Suprapubic skin (tissue), 4 donors: Measurements from ENCODE around the gene SYCE3. TPM values are rescaled to one million over a fixed set of nuclear protein-coding genes. Genes with fewer than 3 reads are reported as not detected.
A peak's percentile ranks its signal among the peaks of the same experiment; 100 is the strongest.
"Not testable (repeated sequence)": the region's sequence is repeated elsewhere in the genome, so short reads cannot be mapped to it uniquely, and the experiment has no call there.

Experiments
- DNase-seq, 2 donors: peaks; one replicate each; pipeline ENCODE4 v3.0.0-alpha.2; 2019; ENCODE audit warnings: low spot score in 2 of 2
- H3K27ac ChIP-seq: fragments of 200-600 bp; sonication (generic); one replicate; pipeline ENCODE4 v1.5.1; 2019
- H3K27me3 ChIP-seq: fragments of 200-600 bp; sonication (generic); one replicate; pipeline ENCODE4 v1.5.1; 2019
- H3K36me3 ChIP-seq: fragments of 200-600 bp; sonication (generic); one replicate; pipeline ENCODE4 v1.5.1; 2019
- H3K4me1 ChIP-seq: fragments of 200-600 bp; sonication (generic); one replicate; pipeline ENCODE4 v1.5.1; 2019
- H3K4me3 ChIP-seq: fragments of 200-600 bp; sonication (generic); one replicate; pipeline ENCODE4 v1.5.1; 2019; ENCODE audit warnings: mild to moderate bottlenecking
- H3K9me3 ChIP-seq: fragments of 200-600 bp; sonication (generic); one replicate; pipeline ENCODE4 v1.5.1; 2019
- CTCF ChIP-seq, 2 donors: fragments of 200-600 bp in 1 of 2; fragments of 450-650 bp in 1 of 2; sonication (generic) in 1 of 2; IDR thresholded peaks; one replicate each; pipeline ENCODE4 v1.5.1; 2016 to 2019; ENCODE audit warnings: antibody characterized with exemption in 2 of 2, mild to moderate bottlenecking in 1 of 2, moderate library complexity in 1 of 2
- EP300 ChIP-seq: sonication (generic); formaldehyde crosslinking; IDR thresholded peaks from one replicate; pipeline ENCODE4 v1.6.1; 2017; ENCODE audit warnings: antibody characterized with exemption
- POLR2A ChIP-seq, 2 donors: fragments of 450-650 bp; IDR thresholded peaks; one replicate each; pipeline ENCODE4 v1.6.1; 2017; ENCODE audit warnings: antibody characterized with exemption in 2 of 2, mild to moderate bottlenecking in 2 of 2, moderate library complexity in 2 of 2
- POLR2AphosphoS5 ChIP-seq, 3 donors: sonication (generic); formaldehyde crosslinking; IDR thresholded peaks; one replicate each; pipeline ENCODE4 v1.6.1; 2017; ENCODE audit warnings: antibody characterized with exemption in 3 of 3
- WGBS: methylation state at CpG from one replicate; pipeline ENCODE4 v1.1.5; 2018; 5-methylcytosine and 5-hydroxymethylcytosine counted together
- total RNA-seq, 4 donors: library from RNA; depleted of rRNA; stranded (reverse); fragments of >200 nt; gene quantifications; one replicate each; pipeline ENCODE4 v1.1.0, GENCODE V29; 2016

Gene SYCE3
- total RNA-seq, 4 donors from 2014 or later = not detected

- Histone ChIP-seq H3K9me3 (no peaks in the 10 kb centered on the region), H3K36me3 (no peaks in the 10 kb centered on the region), H3K27me3 (peaks cover 30% of the 10 kb centered on the region), H3K4me1 (peaks cover 72% of the 10 kb centered on the region), H3K4me3 (peak overlapping the region; percentile 43), H3K27ac (peak overlapping the region; percentile 72)
- TF ChIP-seq POLR2AphosphoS5 (IDR thresholded peaks at IDR 0.05) (no peak), POLR2A (IDR thresholded peaks at IDR 0.05) (no peak), EP300 (no peak), CTCF (IDR thresholded peaks at IDR 0.05) (peak in 1 of 2 donors; percentile 45)
- peak; percentile 87 to 88 for DNase-seq
- WGBS = 5% methylated on average over 18 of the region's 52 CpGs
Observed at GRCh38 chr22:50544078-50544745, 18.5 kb downstream of the SYCE3 start.

- DNase-seq = no peak
- TF ChIP-seq EP300 = no peak
- no peak for TF ChIP-seq POLR2AphosphoS5 (IDR thresholded peaks at IDR 0.05)
- no peak for TF ChIP-seq POLR2A (IDR thresholded peaks at IDR 0.05)
- TF ChIP-seq CTCF (IDR thresholded peaks at IDR 0.05) = no peak
- H3K9me3 ChIP-seq = no peaks in the 10 kb centered on the region
- H3K36me3 ChIP-seq = no peaks in the 10 kb centered on the region
- H3K27ac ChIP-seq = peak overlapping the region; percentile 96
- H3K4me1 ChIP-seq = peaks cover 77% of the 10 kb centered on the region
- WGBS = 85% methylated on average over 19 of the region's 19 CpGs
- H3K4me3 ChIP-seq = no peak overlapping the region
- peaks cover 15% of the 10 kb centered on the region for H3K27me3 ChIP-seq
Observed at GRCh38 chr22:50542416-50542927, 20.2 kb downstream of the SYCE3 start.

GRCh38 chr22:50541667-50542026, 21.1 kb downstream of the SYCE3 start:
- H3K27me3 ChIP-seq, H3K36me3 ChIP-seq, DNase-seq, H3K9me3 ChIP-seq, H3K4me3 ChIP-seq: not testable (repeated sequence)
- 29% methylated on average over 5 of the region's 5 CpGs for WGBS
- Histone ChIP-seq H3K27ac (peak overlapping the region; percentile 96), H3K4me1 (peaks cover 71% of the 10 kb centered on the region)

- no peak for DNase-seq
- H3K4me3 ChIP-seq = no peak overlapping the region
- no peaks in the 10 kb centered on the region for H3K27me3 ChIP-seq
- H3K27ac ChIP-seq = peak overlapping the region; percentile 96
- H3K36me3 ChIP-seq = no peaks in the 10 kb centered on the region
- WGBS = 82% methylated on average over 10 of the region's 10 CpGs
- no peaks in the 10 kb centered on the region for H3K9me3 ChIP-seq
- TF ChIP-seq CTCF (IDR thresholded peaks at IDR 0.05) (no peak), EP300 (no peak), POLR2AphosphoS5 (IDR thresholded peaks at IDR 0.05) (no peak)
- peaks cover 62% of the 10 kb centered on the region for H3K4me1 ChIP-seq
Observed at GRCh38 chr22:50540381-50540780, 22.3 kb downstream of the SYCE3 start.

- Histone ChIP-seq H3K4me1 (peaks cover 60% of the 10 kb centered on the region), H3K27ac (peak overlapping the region; percentile 96), H3K36me3 (no peaks in the 10 kb centered on the region), H3K4me3 (no peak overlapping the region), H3K27me3 (no peaks in the 10 kb centered on the region), H3K9me3 (no peaks in the 10 kb centered on the region)
- DNase-seq = no peak
- WGBS = 90% methylated on average over 13 of the region's 13 CpGs
- no peak for TF ChIP-seq POLR2A (IDR thresholded peaks at IDR 0.05)
- TF ChIP-seq EP300 = no peak
- no peak for TF ChIP-seq CTCF (IDR thresholded peaks at IDR 0.05)
- no peak for TF ChIP-seq POLR2AphosphoS5 (IDR thresholded peaks at IDR 0.05)
Observed at GRCh38 chr22:50537765-50538164, 25.0 kb downstream of the SYCE3 start.
